BE2C (cell line): ENCODE measurements around the gene SBF2.

Experiments
- DNase-seq: peaks from one replicate; pipeline ENCODE4 v3.0.0-alpha.2; 2020
- H3K27me3 ChIP-seq: fragments of 250-450 bp; sonication (Bioruptor Pico); 2 replicates; pipeline ENCODE4 v1.5.1; 2020; ENCODE audit warnings: mild to moderate bottlenecking
- H3K36me3 ChIP-seq: fragments of 250-450 bp; sonication (Bioruptor Pico); 2 replicates; pipeline ENCODE4 v1.5.1; 2020; ENCODE audit warnings: mild to moderate bottlenecking
- H3K4me1 ChIP-seq: fragments of 250-450 bp; sonication (Bioruptor Pico); 2 replicates; pipeline ENCODE4 v1.5.1; 2020
- H3K4me3 ChIP-seq: 2 replicates; pipeline ENCODE4 v1.5.1; 2011; ENCODE audit warnings: low read depth, low read length
- H3K9me3 ChIP-seq: fragments of 250-450 bp; sonication (Bioruptor Pico); 2 replicates; pipeline ENCODE4 v1.5.1; 2020
- TF ChIP-seq, protein P1 (sequence below): IDR thresholded peaks from 2 replicates; pipeline ENCODE4 v1.5.1; 2012; ENCODE audit warnings: mild to moderate bottlenecking, low read depth, low read length

Gene SBF2

DNA sequence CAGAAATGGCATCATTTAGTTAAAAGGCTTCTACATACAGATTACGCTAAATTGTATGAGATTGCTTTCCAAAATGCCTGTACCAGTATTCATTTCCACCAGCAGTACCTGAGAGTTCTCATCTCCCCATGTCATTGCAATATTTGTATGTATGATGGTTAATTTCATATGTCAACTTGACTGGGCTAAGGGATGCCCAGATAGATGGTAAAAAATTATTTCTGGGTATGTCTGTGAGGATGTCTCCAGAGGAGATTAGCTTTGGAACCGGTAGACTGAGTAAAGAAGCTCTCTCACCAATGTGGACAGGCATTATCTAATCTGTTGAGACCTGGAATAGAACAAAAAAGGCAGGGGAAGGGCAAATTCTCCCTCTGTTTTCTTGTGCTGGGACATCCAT lies 17.8 kb upstream of the SBF2 start:
- Histone ChIP-seq H3K36me3 (no peaks in the 10 kb centered on the region), H3K9me3 (no peaks in the 10 kb centered on the region), H3K27me3 (no peaks in the 10 kb centered on the region), H3K4me3 (no peak overlapping the region), H3K4me1 (no peaks in the 10 kb centered on the region)
- DNase-seq = no peak
- TF ChIP-seq, protein P1, sequence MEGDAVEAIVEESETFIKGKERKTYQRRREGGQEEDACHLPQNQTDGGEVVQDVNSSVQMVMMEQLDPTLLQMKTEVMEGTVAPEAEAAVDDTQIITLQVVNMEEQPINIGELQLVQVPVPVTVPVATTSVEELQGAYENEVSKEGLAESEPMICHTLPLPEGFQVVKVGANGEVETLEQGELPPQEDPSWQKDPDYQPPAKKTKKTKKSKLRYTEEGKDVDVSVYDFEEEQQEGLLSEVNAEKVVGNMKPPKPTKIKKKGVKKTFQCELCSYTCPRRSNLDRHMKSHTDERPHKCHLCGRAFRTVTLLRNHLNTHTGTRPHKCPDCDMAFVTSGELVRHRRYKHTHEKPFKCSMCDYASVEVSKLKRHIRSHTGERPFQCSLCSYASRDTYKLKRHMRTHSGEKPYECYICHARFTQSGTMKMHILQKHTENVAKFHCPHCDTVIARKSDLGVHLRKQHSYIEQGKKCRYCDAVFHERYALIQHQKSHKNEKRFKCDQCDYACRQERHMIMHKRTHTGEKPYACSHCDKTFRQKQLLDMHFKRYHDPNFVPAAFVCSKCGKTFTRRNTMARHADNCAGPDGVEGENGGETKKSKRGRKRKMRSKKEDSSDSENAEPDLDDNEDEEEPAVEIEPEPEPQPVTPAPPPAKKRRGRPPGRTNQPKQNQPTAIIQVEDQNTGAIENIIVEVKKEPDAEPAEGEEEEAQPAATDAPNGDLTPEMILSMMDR = no peak

GRCh38 chr11:10310301-10310841 lies 16.4 kb upstream of the SBF2 start:
- Histone ChIP-seq H3K4me3 (no peak overlapping the region), H3K9me3 (no peaks in the 10 kb centered on the region), H3K27me3 (no peaks in the 10 kb centered on the region), H3K36me3 (no peaks in the 10 kb centered on the region), H3K4me1 (no peaks in the 10 kb centered on the region)
- TF ChIP-seq, protein P1 = no peak
- no peak for DNase-seq

DNA sequence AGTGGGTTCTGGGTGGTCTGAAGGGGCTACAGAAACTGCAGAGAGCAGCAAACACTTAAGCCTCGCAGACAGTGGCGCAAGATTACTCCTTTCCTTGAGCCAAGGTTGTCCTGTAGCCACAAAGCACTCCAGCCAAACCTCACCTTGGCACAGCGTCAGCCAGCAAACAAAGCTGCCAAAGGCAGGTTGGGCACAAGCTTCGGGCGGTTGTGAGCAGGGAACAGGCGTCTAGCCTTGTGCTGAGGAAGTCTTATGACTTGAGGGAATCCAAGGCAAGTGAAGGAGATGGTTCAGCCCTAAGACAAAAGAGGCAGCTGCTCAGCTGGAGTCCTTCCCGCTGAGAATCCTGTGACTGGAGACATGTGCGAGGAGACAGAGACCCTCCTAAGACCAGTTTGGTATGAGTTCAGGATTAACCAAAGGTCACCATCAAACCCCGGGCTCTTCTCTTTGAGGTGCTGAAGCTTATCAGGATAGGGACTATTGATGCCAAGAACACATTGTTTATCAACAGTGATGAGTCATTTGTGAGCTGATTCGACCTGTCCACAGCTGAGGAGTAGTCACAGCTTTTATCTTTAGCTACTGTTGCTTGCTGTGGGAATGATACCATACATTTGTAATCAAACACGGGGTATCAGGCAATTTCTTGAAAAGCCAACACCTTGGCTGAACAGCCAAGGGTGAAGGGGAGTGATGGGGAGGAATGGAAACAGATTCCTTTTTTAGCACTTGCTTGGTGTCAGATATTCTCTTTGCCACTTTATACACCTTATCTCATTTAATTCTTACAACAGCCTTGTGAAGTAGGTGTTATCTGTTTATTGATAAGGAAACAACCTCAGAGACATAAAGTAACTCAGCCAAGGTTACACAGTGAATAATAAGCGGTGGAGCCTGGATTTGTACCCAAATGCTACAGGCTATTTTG lies 15.4 kb upstream of the SBF2 start:
- no peaks in the 10 kb centered on the region for H3K36me3 ChIP-seq
- no peaks in the 10 kb centered on the region for H3K9me3 ChIP-seq
- no peaks in the 10 kb centered on the region for H3K4me1 ChIP-seq
- no peak for DNase-seq
- H3K4me3 ChIP-seq = no peak overlapping the region
- TF ChIP-seq, protein P1 = no peak
- no peaks in the 10 kb centered on the region for H3K27me3 ChIP-seq

GRCh38 chr11:10308201-10308954 lies 14.4 kb upstream of the SBF2 start:
- no peaks in the 10 kb centered on the region for H3K9me3 ChIP-seq
- H3K27me3 ChIP-seq = no peaks in the 10 kb centered on the region; the same call in 1 of the 2 replicates
- no peaks in the 10 kb centered on the region for H3K36me3 ChIP-seq
- TF ChIP-seq, protein P1 = no peak
- DNase-seq = no peak
- no peaks in the 10 kb centered on the region for H3K4me1 ChIP-seq
- peak overlapping the region; percentile 74 for H3K4me3 ChIP-seq

DNA sequence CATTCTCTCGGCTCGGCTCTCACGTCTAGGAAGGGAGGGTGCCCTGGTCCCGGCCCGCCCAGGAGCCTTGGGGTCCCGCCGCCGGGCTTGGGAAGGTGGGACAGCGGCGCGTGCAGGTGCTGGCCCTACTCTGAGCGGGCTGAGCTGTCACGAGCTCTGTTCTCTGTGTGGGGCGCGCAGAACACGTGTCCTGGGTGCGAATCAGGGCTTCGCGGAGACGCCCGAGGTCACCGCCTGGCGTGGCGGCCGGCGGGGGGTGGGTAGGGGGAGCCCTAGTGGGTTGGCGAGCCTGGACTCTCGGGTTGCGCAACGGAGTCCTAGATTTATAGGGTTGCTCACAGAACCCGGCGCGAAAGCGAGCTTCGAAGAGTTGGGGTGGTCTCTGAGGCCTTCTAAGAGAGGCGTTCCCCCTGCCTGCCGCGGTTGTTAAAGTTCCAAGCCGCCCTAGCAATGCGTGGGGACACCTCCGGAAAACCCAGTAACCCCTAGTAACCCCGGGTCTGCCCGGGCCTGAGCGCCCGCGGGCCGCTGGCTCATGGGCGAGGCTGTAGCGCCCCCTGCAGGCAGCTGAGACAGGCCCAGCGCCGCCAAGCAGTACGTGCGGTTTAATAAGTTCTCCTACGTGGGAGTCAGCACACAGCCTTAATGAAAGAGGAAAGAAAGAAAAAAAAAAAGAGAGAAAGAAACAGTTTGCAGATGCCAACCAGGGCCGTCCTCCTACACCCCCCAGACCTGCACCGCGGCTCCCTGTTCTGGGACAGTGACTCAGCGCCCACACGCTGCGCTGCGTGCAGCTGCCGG lies 13.6 kb upstream of the SBF2 start:
- Histone ChIP-seq H3K27me3 (no peaks in the 10 kb centered on the region; the same call in 1 of the 2 replicates), H3K4me1 (no peaks in the 10 kb centered on the region), H3K9me3 (no peaks in the 10 kb centered on the region), H3K36me3 (no peaks in the 10 kb centered on the region), H3K4me3 (peak overlapping the region; percentile 74)
- peak; percentile 71 for DNase-seq
- TF ChIP-seq, protein P1 = peak; percentile 77
